Mesendoderm (in vitro differentiated cells): Measurements from ENCODE around the gene SNX1.

Experiments
- DNase-seq: peaks from one replicate; pipeline ENCODE4 v3.0.0; 2013
- H2AK5ac ChIP-seq: 2 replicates; pipeline ENCODE4 v1.6.1; 2013; ENCODE audit warnings: low read length, inconsistent platforms
- H2BK120ac ChIP-seq: 2 replicates; pipeline ENCODE4 v1.6.1; 2013; ENCODE audit warnings: low read depth, mild to moderate bottlenecking, low read length, moderate library complexity, mixed read lengths
- H2BK15ac ChIP-seq: replicated peaks from 2 replicates; pipeline ENCODE4 v1.6.1; 2013; ENCODE audit warnings: low read depth, mild to moderate bottlenecking, moderate library complexity
- H2BK5ac ChIP-seq: 2 replicates; pipeline ENCODE4 v1.6.1; 2013; ENCODE audit warnings: low read length, inconsistent platforms
- H3K18ac ChIP-seq: 2 replicates; pipeline ENCODE4 v1.6.1; 2013; ENCODE audit warnings: mild to moderate bottlenecking, low read length, mixed read lengths
- H3K23ac ChIP-seq: one replicate; pipeline ENCODE4 v1.6.1; 2013; ENCODE audit warnings: low read length
- H3K27ac ChIP-seq: 2 replicates; pipeline ENCODE4 v1.5.1; 2013; ENCODE audit warnings: low read depth, mild to moderate bottlenecking, inconsistent platforms, low read length, moderate library complexity
- H3K27me3 ChIP-seq: 2 replicates; pipeline ENCODE4 v1.6.1; 2013; ENCODE audit warnings: low read length, control low read depth, mild to moderate bottlenecking, inconsistent platforms; ENCODE audit not compliant: insufficient read depth, poor library complexity
- H3K36me3 ChIP-seq: 2 replicates; pipeline ENCODE4 v1.6.1; 2013; ENCODE audit warnings: low read length, inconsistent platforms; ENCODE audit not compliant: control insufficient read depth, insufficient read depth
- H3K4ac ChIP-seq: one replicate; pipeline ENCODE4 v1.6.1; 2013; ENCODE audit warnings: low read depth, mild to moderate bottlenecking, low read length, moderate library complexity
- H3K4me1 ChIP-seq: 2 replicates; pipeline ENCODE4 v1.6.1; 2013; ENCODE audit warnings: low read depth, low read length, inconsistent platforms; ENCODE audit not compliant: control insufficient read depth
- H3K4me2 ChIP-seq: 2 replicates; pipeline ENCODE4 v1.6.1; 2013; ENCODE audit warnings: low read length
- H3K4me3 ChIP-seq: 2 replicates; pipeline ENCODE4 v1.5.1; 2013; ENCODE audit warnings: mild to moderate bottlenecking, low read length
- H3K56ac ChIP-seq: one replicate; pipeline ENCODE4 v1.6.1; 2013; ENCODE audit warnings: low read length
- H3K79me1 ChIP-seq: 2 replicates; pipeline ENCODE4 v1.6.1; 2013; ENCODE audit warnings: low read length, inconsistent platforms
- H3K79me2 ChIP-seq: 2 replicates; pipeline ENCODE4 v1.6.1; 2013; ENCODE audit warnings: mild to moderate bottlenecking, low read length; ENCODE audit not compliant: control insufficient read depth, insufficient read depth
- H3K9ac ChIP-seq: 2 replicates; pipeline ENCODE4 v1.6.1; 2013; ENCODE audit warnings: low read length, inconsistent platforms
- H4K5ac ChIP-seq: one replicate; pipeline ENCODE4 v1.6.1; 2013; ENCODE audit warnings: low read length
- H4K8ac ChIP-seq: one replicate; pipeline ENCODE4 v1.6.1; 2013; ENCODE audit warnings: low read depth, mild to moderate bottlenecking, control low read depth, low read length, moderate library complexity
- WGBS: extraction: QIAGEN DNeasy Blood & Tissue Kit; methylation state at CpG from one replicate; pipeline ENCODE4 v1.1.7; 2013; ENCODE audit warnings: low lambda C conversion rate, missing lambda C conversion rate; ENCODE audit not compliant: insufficient coverage; ENCODE audit errors: extremely low coverage; 5-methylcytosine and 5-hydroxymethylcytosine counted together

The SNX1 gene

GRCh38 chr15:64060716-64061115, 35.1 kb upstream of the SNX1 start:
- Histone ChIP-seq H3K27ac (no peak overlapping the region), H3K79me1 (no peaks in the 10 kb centered on the region), H3K4ac (no peak overlapping the region), H3K4me1 (no peaks in the 10 kb centered on the region), H4K5ac (no peak overlapping the region), H3K79me2 (no peaks in the 10 kb centered on the region), H2BK15ac (no peak overlapping the region), H3K18ac (no peak overlapping the region), H3K36me3 (no peaks in the 10 kb centered on the region), H3K4me3 (no peak overlapping the region), H3K4me2 (no peak overlapping the region), H2BK120ac (no peak overlapping the region), H3K9ac (no peak overlapping the region), H2BK5ac (no peak overlapping the region), H3K27me3 (no peaks in the 10 kb centered on the region), H3K56ac (no peak overlapping the region), H4K8ac (no peak overlapping the region), H3K23ac (no peak overlapping the region), H2AK5ac (no peak overlapping the region)
- DNase-seq = no peak
- no CpG with 5 or more reads among the region's 29 CpGs for WGBS

DNA sequence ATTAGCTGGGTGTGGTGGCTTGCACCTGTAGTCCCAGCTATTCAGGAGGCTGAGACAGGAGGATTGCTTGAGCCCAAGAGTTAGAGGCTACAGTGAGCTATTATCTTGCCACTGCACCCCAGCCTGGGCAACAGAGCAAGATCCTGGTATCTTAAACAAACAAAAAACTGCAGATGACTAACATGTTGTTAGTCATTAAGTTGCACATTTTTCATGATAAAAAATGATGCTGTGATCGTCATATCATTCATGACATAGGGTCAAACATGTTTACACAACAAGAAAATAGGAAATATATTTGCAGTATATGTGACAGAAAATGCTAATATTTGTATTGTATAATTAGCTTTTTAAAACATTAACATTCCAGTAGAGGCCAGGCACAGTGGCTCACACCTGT, 29.3 kb upstream of the SNX1 start:
- Histone ChIP-seq H3K23ac (no peak overlapping the region), H3K4me3 (no peak overlapping the region), H3K79me2 (no peaks in the 10 kb centered on the region), H2BK5ac (no peak overlapping the region), H3K36me3 (peaks cover 3% of the 10 kb centered on the region), H3K56ac (no peak overlapping the region), H2BK15ac (no peak overlapping the region), H3K27ac (no peak overlapping the region), H3K4ac (no peak overlapping the region), H3K27me3 (no peaks in the 10 kb centered on the region), H4K8ac (no peak overlapping the region), H3K4me2 (no peak overlapping the region), H2BK120ac (no peak overlapping the region), H3K4me1 (no peaks in the 10 kb centered on the region), H2AK5ac (no peak overlapping the region), H3K18ac (no peak overlapping the region), H3K9ac (no peak overlapping the region), H3K79me1 (no peaks in the 10 kb centered on the region), H4K5ac (no peak overlapping the region)
- no CpG with 5 or more reads among the region's 1 CpG for WGBS
- DNase-seq = no peak

- H4K8ac ChIP-seq = no peak overlapping the region
- no peak overlapping the region for H3K9ac ChIP-seq
- no peak overlapping the region for H2BK15ac ChIP-seq
- H2BK120ac ChIP-seq = no peak overlapping the region
- no peaks in the 10 kb centered on the region for H3K27me3 ChIP-seq
- no peaks in the 10 kb centered on the region for H3K79me1 ChIP-seq
- H3K56ac ChIP-seq = peak overlapping the region; percentile 26
- no peak overlapping the region for H3K4me2 ChIP-seq
- no peak overlapping the region for H3K23ac ChIP-seq
- H3K36me3 ChIP-seq = peaks cover 5% of the 10 kb centered on the region
- no CpG with 5 or more reads among the region's 11 CpGs for WGBS
- no peak overlapping the region for H3K4me3 ChIP-seq
- no peaks in the 10 kb centered on the region for H3K79me2 ChIP-seq
- H2AK5ac ChIP-seq = no peak overlapping the region
- H2BK5ac ChIP-seq = no peak overlapping the region
- H4K5ac ChIP-seq = no peak overlapping the region
- H3K27ac ChIP-seq = no peak overlapping the region
- no peaks in the 10 kb centered on the region for H3K4me1 ChIP-seq
- DNase-seq = peak; percentile 75
- H3K4ac ChIP-seq = no peak overlapping the region
- H3K18ac ChIP-seq = no peak overlapping the region
Measured at GRCh38 chr15:64067564-64068030, 28.2 kb upstream of the SNX1 start.

- Histone ChIP-seq H3K4me2 (no peak overlapping the region), H3K27me3 (no peaks in the 10 kb centered on the region), H3K4me1 (no peaks in the 10 kb centered on the region), H3K79me2 (no peaks in the 10 kb centered on the region), H3K9ac (no peak overlapping the region), H3K23ac (no peak overlapping the region), H3K36me3 (peaks cover 5% of the 10 kb centered on the region), H3K56ac (no peak overlapping the region), H2BK15ac (no peak overlapping the region), H3K27ac (no peak overlapping the region), H3K4ac (no peak overlapping the region), H2BK5ac (no peak overlapping the region), H2AK5ac (no peak overlapping the region), H3K4me3 (no peak overlapping the region), H4K5ac (no peak overlapping the region), H3K79me1 (no peaks in the 10 kb centered on the region), H4K8ac (no peak overlapping the region), H2BK120ac (no peak overlapping the region), H3K18ac (no peak overlapping the region)
- no CpG with 5 or more reads among the region's 4 CpGs for WGBS
- no peak for DNase-seq
Measured at GRCh38 chr15:64068133-64068532, 27.6 kb upstream of the SNX1 start.

- H3K4me2 ChIP-seq = no peak overlapping the region
- DNase-seq = no peak
- no CpG with 5 or more reads among the region's 3 CpGs for WGBS
- no peak overlapping the region for H2BK15ac ChIP-seq
- H2BK120ac ChIP-seq = no peak overlapping the region
- H2BK5ac ChIP-seq = no peak overlapping the region
- no peak overlapping the region for H4K8ac ChIP-seq
- H3K27me3 ChIP-seq = no peaks in the 10 kb centered on the region
- no peak overlapping the region for H4K5ac ChIP-seq
- H3K4me3 ChIP-seq = no peak overlapping the region
- no peak overlapping the region for H3K23ac ChIP-seq
- H3K79me2 ChIP-seq = no peaks in the 10 kb centered on the region
- H3K9ac ChIP-seq = no peak overlapping the region
- peaks cover 5% of the 10 kb centered on the region for H3K36me3 ChIP-seq
- H3K79me1 ChIP-seq = no peaks in the 10 kb centered on the region
- no peak overlapping the region for H3K56ac ChIP-seq
- H3K27ac ChIP-seq = no peak overlapping the region
- no peak overlapping the region for H2AK5ac ChIP-seq
- H3K4ac ChIP-seq = no peak overlapping the region
- no peaks in the 10 kb centered on the region for H3K4me1 ChIP-seq
- no peak overlapping the region for H3K18ac ChIP-seq
Measured at GRCh38 chr15:64070106-64070505, 25.7 kb upstream of the SNX1 start.
